SU-DHL-6 (cell line): ENCODE measurements around the gene RPS6KA5.

ENCODE experiments used
- H2AFZ ChIP-seq: fragments of 200-600 bp; sonication (generic); 2 replicates; pipeline ENCODE4 v1.6.1; 2014; ENCODE audit warnings: low read depth, mild to moderate bottlenecking, moderate library complexity, mixed read lengths, antibody characterized with exemption, low read length; ENCODE audit not compliant: severe bottlenecking
- H3F3A ChIP-seq: fragments of 200-600 bp; shearing (Covaris generic); 2 replicates; pipeline ENCODE4 v1.6.0; 2016; ENCODE audit warnings: antibody characterized with exemption, mild to moderate bottlenecking; ENCODE audit not compliant: insufficient read depth
- H3K27ac ChIP-seq: fragments of 200-600 bp; sonication (generic); 2 replicates; pipeline ENCODE4 v1.5.1; 2016; ENCODE audit warnings: low read depth, mild to moderate bottlenecking, low read length, moderate library complexity, mixed read lengths
- H3K27me3 ChIP-seq: fragments of 200-600 bp; sonication (generic), shearing (Covaris generic); 2 replicates; pipeline ENCODE4 v1.6.0; 2014; ENCODE audit warnings: mild to moderate bottlenecking, low read length
- H3K36me3 ChIP-seq: fragments of 200-600 bp; sonication (generic); 2 replicates; pipeline ENCODE4 v1.6.1; 2014; ENCODE audit warnings: mild to moderate bottlenecking, low read length, mixed read lengths
- H3K4me2 ChIP-seq: fragments of 300-600, 200-600 bp; shearing (Covaris generic), sonication (generic); 2 replicates; pipeline ENCODE4 v1.6.0; 2014; ENCODE audit warnings: low read length, low read depth, mild to moderate bottlenecking; ENCODE audit not compliant: poor library complexity, severe bottlenecking
- H3K4me3 ChIP-seq: fragments of 200-600 bp; sonication (generic); 2 replicates; pipeline ENCODE4 v1.5.1; 2014; ENCODE audit warnings: antibody characterized with exemption, low read length, mild to moderate bottlenecking, mixed read lengths; ENCODE audit not compliant: insufficient read depth, poor library complexity, severe bottlenecking
- H3K79me2 ChIP-seq: fragments of 200-600 bp; sonication (generic); 2 replicates; pipeline ENCODE4 v1.6.1; 2014; ENCODE audit warnings: mild to moderate bottlenecking, low read length, moderate library complexity; ENCODE audit not compliant: insufficient read depth
- H3K9ac ChIP-seq: fragments of 200-600 bp; sonication (generic); 2 replicates; pipeline ENCODE4 v1.7.0; 2014; ENCODE audit warnings: mild to moderate bottlenecking, low read length
- H3K9me2 ChIP-seq: fragments of 200-600 bp; sonication (generic); replicated peaks from 2 replicates; pipeline ENCODE4 v1.6.1; 2014; ENCODE audit warnings: low read length; ENCODE audit not compliant: insufficient read depth
- H3K9me3 ChIP-seq: fragments of 200-600 bp; sonication (generic); 2 replicates; pipeline ENCODE4 v1.6.1; 2014; ENCODE audit warnings: low read length, mixed read lengths; ENCODE audit not compliant: insufficient read depth
- H4K20me1 ChIP-seq: fragments of 200-600 bp; sonication (generic); 2 replicates; pipeline ENCODE4 v1.6.1; 2014; ENCODE audit warnings: low read depth, mild to moderate bottlenecking, antibody characterized with exemption, low read length, moderate library complexity, mixed read lengths
- CTCF ChIP-seq: fragments of 200-600 bp; sonication (generic); IDR thresholded peaks from one replicate; pipeline ENCODE4 v1.5.1; 2017; ENCODE audit warnings: antibody characterized with exemption, mild to moderate bottlenecking, low read length, moderate library complexity; ENCODE audit not compliant: insufficient read depth, poor library complexity, severe bottlenecking
- EZH2phosphoT487 ChIP-seq: fragments of 200-600 bp; sonication (generic), shearing (Covaris generic); conservative IDR thresholded peaks from 2 replicates; pipeline ENCODE4 v1.6.1; 2018; ENCODE audit warnings: mild to moderate bottlenecking, antibody characterized with exemption, low read length, moderate library complexity, mixed read lengths

The RPS6KA5 gene

GRCh38 chr14:90811641-90812040 lies 248.8 kb downstream of the RPS6KA5 start:
- no peaks in the 10 kb centered on the region for H3K27me3 ChIP-seq
- H2AFZ ChIP-seq, result no peak overlapping the region
- H3K4me3 ChIP-seq, result no peak overlapping the region
- no peaks in the 10 kb centered on the region for H3F3A ChIP-seq
- H4K20me1 ChIP-seq, result no peaks in the 10 kb centered on the region
- no peak overlapping the region for H3K4me2 ChIP-seq
- no peaks in the 10 kb centered on the region for H3K36me3 ChIP-seq
- no peaks in the 10 kb centered on the region for H3K9me2 ChIP-seq
- no peak overlapping the region for H3K9ac ChIP-seq
- TF ChIP-seq CTCF (no peak), EZH2phosphoT487 (no peak)
- H3K27ac ChIP-seq, result no peak overlapping the region
- H3K79me2 ChIP-seq, result no peaks in the 10 kb centered on the region
- H3K9me3 ChIP-seq, result no peaks in the 10 kb centered on the region

- Histone ChIP-seq H4K20me1 (no peaks in the 10 kb centered on the region), H3K27ac (no peak overlapping the region), H3F3A (no peaks in the 10 kb centered on the region), H3K4me3 (no peak overlapping the region), H3K9me2 (no peaks in the 10 kb centered on the region), H2AFZ (no peak overlapping the region), H3K36me3 (no peaks in the 10 kb centered on the region), H3K79me2 (no peaks in the 10 kb centered on the region), H3K4me2 (no peak overlapping the region), H3K9ac (no peak overlapping the region), H3K27me3 (no peaks in the 10 kb centered on the region), H3K9me3 (no peaks in the 10 kb centered on the region)
- no peak for TF ChIP-seq EZH2phosphoT487
Observed at GRCh38 chr14:90810806-90811205, 249.6 kb downstream of the RPS6KA5 start.

GRCh38 chr14:90809530-90810312 lies 250.7 kb downstream of the RPS6KA5 start:
- Histone ChIP-seq H3K27me3 (no peaks in the 10 kb centered on the region), H4K20me1 (no peaks in the 10 kb centered on the region), H3K36me3 (no peaks in the 10 kb centered on the region), H3K9me2 (no peaks in the 10 kb centered on the region), H2AFZ (no peak overlapping the region), H3F3A (no peaks in the 10 kb centered on the region), H3K9me3 (no peaks in the 10 kb centered on the region), H3K4me3 (no peak overlapping the region), H3K9ac (no peak overlapping the region), H3K79me2 (no peaks in the 10 kb centered on the region), H3K27ac (no peak overlapping the region), H3K4me2 (no peak overlapping the region)
- no peak for TF ChIP-seq CTCF
- TF ChIP-seq EZH2phosphoT487, result no peak

- no peaks in the 10 kb centered on the region for H3K9me3 ChIP-seq
- H3K27ac ChIP-seq, result no peak overlapping the region
- no peaks in the 10 kb centered on the region for H3F3A ChIP-seq
- no peak overlapping the region for H3K4me2 ChIP-seq
- TF ChIP-seq EZH2phosphoT487, result no peak
- no peak for TF ChIP-seq CTCF
- no peaks in the 10 kb centered on the region for H3K36me3 ChIP-seq
- no peaks in the 10 kb centered on the region for H3K27me3 ChIP-seq
- no peak overlapping the region for H3K9ac ChIP-seq
- H3K4me3 ChIP-seq, result no peak overlapping the region
- H4K20me1 ChIP-seq, result no peaks in the 10 kb centered on the region
- H3K9me2 ChIP-seq, result no peaks in the 10 kb centered on the region
- no peaks in the 10 kb centered on the region for H3K79me2 ChIP-seq
- H2AFZ ChIP-seq, result no peak overlapping the region
Observed at GRCh38 chr14:90808759-90809529, 251.5 kb downstream of the RPS6KA5 start.
